Measurements from ENCODE around the gene SPRED1.

The SPRED1 gene

DNA sequence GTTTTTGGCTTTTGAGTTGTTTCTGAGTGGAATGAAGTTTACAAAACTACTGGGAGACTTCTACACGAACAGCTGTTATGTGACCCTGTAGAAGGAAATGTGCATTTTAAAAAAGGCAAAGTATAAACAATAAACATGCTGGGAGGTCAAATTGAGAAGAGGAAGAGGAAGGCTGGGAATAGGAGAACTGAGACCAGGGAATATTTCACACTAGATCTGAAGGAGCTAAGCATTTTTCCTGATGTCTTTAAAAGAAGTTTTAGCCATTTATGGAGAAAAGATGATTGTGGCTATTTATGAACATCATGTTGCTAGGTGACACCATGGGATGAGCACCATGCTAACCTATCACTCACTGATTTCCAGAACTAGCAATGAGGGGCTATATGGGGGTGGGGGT is 125.0 kb downstream of the SPRED1 start:
- Histone ChIP-seq H3K79me2 (ENCODE audit: control insufficient read depth, low read length) (no peaks in the 10 kb centered on the region), H3K27ac (ENCODE audit: low read depth, low read length) (no peak overlapping the region), H3K4me1 (ENCODE audit: control insufficient read depth, low read length) (peaks cover 3% of the 10 kb centered on the region; the same call in 1 of the 2 replicates), H4K20me1 (ENCODE audit: control insufficient read depth, insufficient read depth, low read depth, low read length) (no peaks in the 10 kb centered on the region), H3F3A (ENCODE audit: control insufficient read depth, insufficient read depth) (no peaks in the 10 kb centered on the region), H3K9me2 (replicated peaks; ENCODE audit: control insufficient read depth, low read length) (no peaks in the 10 kb centered on the region), H3K36me3 (ENCODE audit: control insufficient read depth, low read length) (no peaks in the 10 kb centered on the region), H3K4me2 (ENCODE audit: low read length) (no peak overlapping the region), H3K27me3 (ENCODE audit: control insufficient read depth, low read length) (peaks cover 12% of the 10 kb centered on the region), H3K9me3 (ENCODE audit: control insufficient read depth, insufficient read depth, low read length) (no peaks in the 10 kb centered on the region), H3K4me3 (ENCODE audit: low read length) (no peak overlapping the region)
- TF ChIP-seq, protein P1, sequence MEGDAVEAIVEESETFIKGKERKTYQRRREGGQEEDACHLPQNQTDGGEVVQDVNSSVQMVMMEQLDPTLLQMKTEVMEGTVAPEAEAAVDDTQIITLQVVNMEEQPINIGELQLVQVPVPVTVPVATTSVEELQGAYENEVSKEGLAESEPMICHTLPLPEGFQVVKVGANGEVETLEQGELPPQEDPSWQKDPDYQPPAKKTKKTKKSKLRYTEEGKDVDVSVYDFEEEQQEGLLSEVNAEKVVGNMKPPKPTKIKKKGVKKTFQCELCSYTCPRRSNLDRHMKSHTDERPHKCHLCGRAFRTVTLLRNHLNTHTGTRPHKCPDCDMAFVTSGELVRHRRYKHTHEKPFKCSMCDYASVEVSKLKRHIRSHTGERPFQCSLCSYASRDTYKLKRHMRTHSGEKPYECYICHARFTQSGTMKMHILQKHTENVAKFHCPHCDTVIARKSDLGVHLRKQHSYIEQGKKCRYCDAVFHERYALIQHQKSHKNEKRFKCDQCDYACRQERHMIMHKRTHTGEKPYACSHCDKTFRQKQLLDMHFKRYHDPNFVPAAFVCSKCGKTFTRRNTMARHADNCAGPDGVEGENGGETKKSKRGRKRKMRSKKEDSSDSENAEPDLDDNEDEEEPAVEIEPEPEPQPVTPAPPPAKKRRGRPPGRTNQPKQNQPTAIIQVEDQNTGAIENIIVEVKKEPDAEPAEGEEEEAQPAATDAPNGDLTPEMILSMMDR (IDR thresholded peaks at IDR 0.05; ENCODE audit: low read depth, low read length, poor library complexity, severe bottlenecking) = no peak
- no peak for TF ChIP-seq EZH2phosphoT487 (IDR thresholded peaks at IDR 0.05; ENCODE audit: borderline replicate concordance, low read length)

DNA sequence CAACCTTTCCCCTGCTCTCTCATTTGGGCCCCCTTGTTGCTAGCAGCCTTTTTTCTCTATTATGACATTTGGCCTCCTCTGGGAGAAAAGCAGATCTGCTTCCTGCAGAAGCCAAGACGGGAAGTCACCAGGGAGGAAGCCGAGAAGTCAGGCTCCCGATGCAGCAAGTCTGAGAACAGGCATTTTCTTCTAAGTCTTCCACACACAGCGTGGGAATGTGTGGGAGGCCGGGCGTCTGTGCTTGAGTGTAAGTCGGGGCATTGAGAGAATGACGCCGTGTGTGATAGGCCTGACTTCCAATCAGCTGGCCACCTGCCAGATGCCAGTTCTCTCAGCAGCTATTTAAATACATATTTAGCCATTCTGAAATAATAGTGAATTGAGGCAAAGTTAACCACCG is 125.5 kb downstream of the SPRED1 start:
- Histone ChIP-seq H3K9me3 (ENCODE audit: control insufficient read depth, insufficient read depth, low read length) (no peaks in the 10 kb centered on the region), H3K79me2 (ENCODE audit: control insufficient read depth, low read length) (no peaks in the 10 kb centered on the region), H3K4me2 (ENCODE audit: low read length) (no peak overlapping the region), H3K27ac (ENCODE audit: low read depth, low read length) (no peak overlapping the region), H3K9me2 (replicated peaks; ENCODE audit: control insufficient read depth, low read length) (no peaks in the 10 kb centered on the region), H3K4me3 (ENCODE audit: low read length) (no peak overlapping the region), H3K4me1 (ENCODE audit: control insufficient read depth, low read length) (peaks cover 3% of the 10 kb centered on the region; the same call in 1 of the 2 replicates), H3K27me3 (ENCODE audit: control insufficient read depth, low read length) (peaks cover 12% of the 10 kb centered on the region), H4K20me1 (ENCODE audit: control insufficient read depth, insufficient read depth, low read depth, low read length) (no peaks in the 10 kb centered on the region), H3F3A (ENCODE audit: control insufficient read depth, insufficient read depth) (no peaks in the 10 kb centered on the region), H3K36me3 (ENCODE audit: control insufficient read depth, low read length) (no peaks in the 10 kb centered on the region)
- TF ChIP-seq, protein P1 (IDR thresholded peaks at IDR 0.05; ENCODE audit: low read depth, low read length, poor library complexity, severe bottlenecking) = no peak
- no peak for TF ChIP-seq EZH2phosphoT487 (IDR thresholded peaks at IDR 0.05; ENCODE audit: borderline replicate concordance, low read length)

DNA sequence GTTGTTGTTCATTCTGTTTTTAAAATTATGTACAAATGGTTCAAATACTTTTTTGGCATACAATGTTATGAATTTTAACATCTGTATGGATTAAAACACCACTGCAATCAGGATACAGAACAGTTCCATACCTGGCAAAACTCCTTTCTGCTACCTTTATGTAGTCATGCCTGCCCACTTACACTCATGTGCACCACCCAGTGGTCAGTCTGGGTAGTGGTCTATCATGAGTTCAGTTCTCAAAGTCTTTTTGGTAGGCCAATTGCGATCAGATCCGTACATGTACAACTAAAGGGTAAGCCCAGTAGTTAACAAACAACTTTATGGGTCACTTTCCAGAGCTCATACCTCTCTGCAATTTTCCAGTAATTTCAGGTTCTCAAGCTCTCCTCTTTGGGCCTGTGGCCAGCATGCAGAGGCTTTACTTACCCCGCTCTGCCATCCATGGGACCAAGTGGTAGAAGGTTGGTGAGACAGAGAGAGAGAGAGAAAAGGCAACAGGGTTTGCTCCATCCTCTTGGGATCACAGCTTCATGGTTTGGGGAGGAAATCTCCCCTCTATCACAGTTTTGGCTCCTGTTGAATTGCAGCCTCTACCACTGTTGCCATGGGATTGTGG is 137.4 kb downstream of the SPRED1 start:
- Histone ChIP-seq H3K4me1 (ENCODE audit: control insufficient read depth, low read length) (no peaks in the 10 kb centered on the region), H3K4me2 (ENCODE audit: low read length) (no peak overlapping the region), H3K4me3 (ENCODE audit: low read length) (no peak overlapping the region), H4K20me1 (ENCODE audit: control insufficient read depth, insufficient read depth, low read depth, low read length) (no peaks in the 10 kb centered on the region), H3F3A (ENCODE audit: control insufficient read depth, insufficient read depth) (no peaks in the 10 kb centered on the region), H3K27ac (ENCODE audit: low read depth, low read length) (no peak overlapping the region), H3K9me3 (ENCODE audit: control insufficient read depth, insufficient read depth, low read length) (no peaks in the 10 kb centered on the region), H3K27me3 (ENCODE audit: control insufficient read depth, low read length) (peaks cover 7% of the 10 kb centered on the region), H3K79me2 (ENCODE audit: control insufficient read depth, low read length) (no peaks in the 10 kb centered on the region), H3K9me2 (replicated peaks; ENCODE audit: control insufficient read depth, low read length) (no peaks in the 10 kb centered on the region), H3K36me3 (ENCODE audit: control insufficient read depth, low read length) (no peaks in the 10 kb centered on the region)
- TF ChIP-seq, protein P1 (IDR thresholded peaks at IDR 0.05; ENCODE audit: low read depth, low read length, poor library complexity, severe bottlenecking) = peak; percentile 85
- no peak for TF ChIP-seq EZH2phosphoT487 (IDR thresholded peaks at IDR 0.05; ENCODE audit: borderline replicate concordance, low read length)
